NOMO-1 treated with DMSO at 0.1 percent for 48 hours (cell line): ENCODE data around the gene PIGM.

Experiments
- DNase-seq: peaks from one replicate; lab custom pipeline; 2025; ENCODE audit not compliant: unreplicated experiment; lab: John Stamatoyannopoulos, UW

PIGM gene

DNA sequence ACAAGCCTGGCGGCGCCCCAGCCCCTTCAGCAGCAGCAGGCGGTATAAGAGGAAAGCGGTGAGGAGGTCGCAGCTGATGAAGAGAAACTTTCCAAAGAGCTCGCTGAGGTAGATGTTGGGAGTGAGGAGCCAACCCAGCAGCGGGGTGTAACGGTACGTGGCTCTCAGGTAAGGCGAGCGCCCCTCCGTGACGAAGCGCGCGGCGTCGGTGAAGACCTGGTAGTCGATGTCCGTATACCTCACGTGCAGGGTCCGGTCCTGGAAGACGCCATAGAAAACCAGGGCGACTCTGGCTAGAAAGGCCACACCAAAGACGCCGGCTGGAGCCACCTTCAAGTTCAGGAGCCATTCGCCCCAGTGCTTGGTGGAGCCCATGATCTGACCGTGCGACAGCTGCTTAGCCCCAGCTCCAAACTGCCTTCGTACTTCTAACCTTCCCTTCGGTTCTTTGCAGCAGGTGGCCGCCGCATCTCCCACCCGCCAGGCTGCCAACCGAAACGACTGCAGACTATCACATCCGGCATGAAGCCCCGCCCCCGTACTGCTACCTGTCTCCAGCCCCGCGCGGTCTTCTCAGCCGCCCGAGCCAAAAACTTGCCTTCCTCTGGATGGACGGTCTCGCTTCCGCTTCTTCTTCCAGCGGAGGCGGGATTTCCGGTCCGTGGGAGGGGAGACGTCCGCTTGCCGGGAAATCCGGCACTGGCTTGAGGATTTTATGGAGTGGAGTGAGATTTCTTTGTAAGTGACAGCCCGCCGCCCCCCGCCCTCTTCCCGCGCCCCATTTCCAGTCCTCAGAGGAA, at the start of gene PIGM:
Gene PIGM (minus strand): TSS at position 626 of the 800 bp plus-strand sequence. CDS start 251 bp downstream, at position 375.
- DNase-seq: peak; percentile 92

DNA sequence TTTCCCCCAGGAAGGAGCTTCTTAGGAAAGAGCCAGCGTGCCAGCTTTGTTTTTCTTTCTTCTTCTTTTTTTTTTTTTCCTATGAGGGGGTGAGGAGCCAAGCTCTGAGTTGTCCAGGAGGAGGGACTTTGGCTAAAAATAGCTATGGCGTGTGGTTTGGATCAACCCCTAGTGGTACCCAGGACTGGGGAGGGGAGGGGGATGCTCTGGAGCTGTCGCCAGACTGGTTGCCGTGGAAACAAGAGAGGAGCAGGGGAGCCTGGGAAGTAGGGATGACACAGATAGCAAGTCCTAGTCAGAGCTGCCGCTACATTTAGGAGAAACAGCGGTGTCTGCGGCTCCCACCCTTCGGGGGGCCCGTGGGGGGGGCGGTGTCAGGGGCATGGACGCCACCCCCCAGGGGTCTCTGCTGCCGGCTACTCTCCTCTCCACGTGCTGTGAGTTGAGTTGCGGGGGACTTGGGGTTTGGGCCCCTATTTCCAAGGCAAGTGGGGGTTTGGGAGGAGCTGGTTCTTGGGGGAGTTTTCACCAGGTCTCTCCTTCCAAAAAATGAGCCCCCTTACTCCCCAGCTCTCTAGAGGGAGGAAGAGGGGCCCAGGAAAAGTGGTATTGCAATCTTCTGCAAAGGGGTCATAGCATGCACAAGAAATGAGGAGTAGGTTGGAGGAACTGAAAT, 49.6 kb upstream of the PIGM start, which contains the start of gene KCNJ9:
Gene KCNJ9 (plus strand): TSS at position 278 of the 676 bp plus-strand sequence. CDS start 2,493 bp downstream, outside the sequence.
- no peak for DNase-seq

DNA sequence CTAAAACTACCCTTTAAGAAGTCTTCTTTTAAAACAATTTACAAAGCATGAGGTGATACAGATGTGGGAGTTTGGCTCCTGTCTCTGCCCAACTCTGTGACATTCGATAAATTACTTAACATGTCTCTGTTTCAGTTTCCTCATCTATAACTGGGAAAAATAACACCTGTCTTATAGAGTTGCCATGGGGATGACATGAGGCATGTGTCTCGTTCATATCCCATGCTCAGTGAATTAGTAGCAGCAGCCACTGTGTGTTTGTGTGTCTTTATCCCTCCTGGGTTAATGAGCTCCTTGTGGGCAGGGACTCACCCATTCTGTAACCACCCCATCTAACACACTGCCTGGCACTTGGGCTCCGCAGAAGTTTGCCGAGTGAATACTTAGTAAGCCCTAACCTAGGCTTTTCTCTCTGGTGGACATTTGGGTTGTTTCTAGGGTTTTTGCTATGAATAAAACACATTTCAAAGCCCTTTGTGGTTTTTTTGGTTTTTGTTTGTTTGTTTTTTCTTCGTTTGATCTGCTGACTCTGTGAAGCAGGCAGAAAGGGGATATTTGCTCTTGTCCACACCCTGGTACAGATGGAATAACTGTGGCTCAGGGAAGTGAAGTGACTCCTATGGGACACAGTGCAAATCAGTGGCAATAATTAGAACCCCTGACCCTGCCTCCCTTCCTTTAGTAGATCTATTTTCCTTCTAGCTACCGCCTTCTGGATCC, 48.8 kb upstream of the PIGM start:
- no peak for DNase-seq

DNA sequence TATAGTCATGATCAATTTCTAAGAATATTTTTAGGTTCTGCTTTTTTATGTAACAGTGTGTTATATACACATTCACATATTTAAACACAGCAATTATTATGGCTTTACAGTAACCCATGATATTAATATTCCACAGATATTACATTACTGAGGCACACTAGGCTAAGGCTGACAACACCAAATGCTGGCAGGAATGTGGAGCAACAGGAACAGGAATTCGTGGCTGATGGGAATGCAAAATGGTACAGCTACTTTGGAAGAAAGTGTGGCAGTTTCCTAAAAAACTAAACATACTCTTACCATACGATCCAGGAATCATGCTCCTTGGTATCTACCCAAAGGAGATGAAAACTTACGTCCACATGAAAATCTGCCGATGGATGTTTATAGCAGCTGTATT, 47.7 kb upstream of the PIGM start:
- DNase-seq: no peak

DNA sequence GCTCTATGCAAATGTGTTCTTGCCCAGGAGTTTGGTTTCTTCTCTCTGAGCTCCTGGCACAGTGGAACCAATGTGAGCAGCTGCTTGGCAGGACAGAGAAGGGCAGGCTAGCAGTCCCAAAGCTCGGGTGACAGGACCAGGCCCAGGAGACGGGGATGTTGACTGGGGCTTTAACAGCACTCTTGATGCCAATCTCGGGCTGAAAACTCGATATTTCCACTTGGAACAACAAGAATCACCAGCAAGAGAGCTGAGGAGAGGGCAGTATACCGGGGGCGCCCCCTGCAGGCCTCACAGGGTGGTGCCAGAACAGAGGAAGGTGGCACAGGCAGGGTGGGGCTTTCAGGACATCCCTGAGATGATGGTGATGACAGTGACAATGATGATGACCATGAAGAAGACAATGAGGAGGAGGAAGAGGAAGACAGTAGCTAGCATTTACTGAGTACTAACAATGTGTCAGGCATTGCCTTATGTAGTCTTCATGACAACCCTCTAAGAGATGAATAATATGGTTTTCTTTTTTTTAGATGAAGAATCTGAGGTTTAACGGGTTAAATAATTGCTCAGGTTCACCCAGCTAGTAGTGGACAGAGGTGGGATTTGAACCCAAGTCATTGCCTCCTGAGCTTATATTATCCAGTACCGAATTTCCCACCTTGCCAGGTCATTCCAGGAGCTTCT, 46.9 kb upstream of the PIGM start:
- DNase-seq: peak; percentile 42

DNA sequence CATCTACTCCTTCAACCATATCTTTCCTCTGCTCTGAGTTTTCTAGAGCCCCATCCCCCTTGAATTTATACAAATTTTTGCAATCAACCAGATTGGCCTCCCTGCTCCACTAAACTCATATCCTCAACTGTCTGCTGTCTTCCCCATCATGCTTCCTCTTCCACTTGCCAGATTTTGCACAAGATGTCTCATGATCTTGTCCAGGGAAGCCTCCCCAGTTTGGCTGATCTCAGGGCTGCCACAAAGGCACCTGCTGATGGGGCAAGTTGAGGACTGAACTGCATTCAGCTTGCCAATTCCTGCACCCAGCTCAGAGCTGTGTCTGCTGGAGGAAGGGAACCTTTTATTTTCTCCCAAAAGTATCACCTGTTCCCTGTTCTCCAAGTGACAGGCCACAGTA, 45.7 kb upstream of the PIGM start:
- DNase-seq: no peak

DNA sequence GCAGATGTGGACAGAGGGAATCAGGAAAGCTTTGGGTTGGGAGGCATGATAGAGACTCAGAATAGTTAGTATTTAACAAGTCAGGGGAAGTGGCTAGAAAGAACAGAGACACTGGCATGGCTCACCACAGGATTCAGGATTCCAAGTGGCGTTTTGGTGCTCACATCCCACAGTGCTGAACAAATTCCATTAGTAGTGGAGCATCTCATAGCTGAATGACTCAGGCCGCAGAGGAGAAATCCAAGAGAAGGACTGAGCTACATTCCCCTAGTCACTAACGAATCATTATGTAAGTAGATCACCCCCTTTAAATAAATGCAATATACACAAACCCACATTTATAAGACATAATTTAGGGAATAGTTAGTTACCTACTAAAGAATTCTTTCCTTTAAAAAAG, 44.5 kb upstream of the PIGM start:
- DNase-seq: no peak

DNA sequence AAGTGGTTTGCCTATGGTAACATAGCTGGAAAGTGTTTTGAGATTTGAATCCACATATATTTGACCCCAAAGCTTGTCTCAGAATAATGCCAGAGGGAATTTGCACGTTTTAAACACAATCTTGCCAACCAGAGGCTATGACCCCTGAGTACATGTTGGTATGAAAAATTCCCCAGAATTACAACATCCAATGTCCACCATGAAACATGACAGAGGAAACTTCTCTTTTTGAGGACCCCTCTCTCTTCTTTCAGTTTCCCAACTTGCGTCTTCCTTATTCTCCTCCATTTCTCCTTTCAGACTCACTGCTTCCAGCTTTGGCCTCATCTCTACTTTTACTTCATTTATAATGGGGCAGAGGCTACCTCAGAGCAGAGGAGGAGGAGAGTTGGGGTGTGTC, 44.0 kb upstream of the PIGM start:
- DNase-seq: no peak

DNA sequence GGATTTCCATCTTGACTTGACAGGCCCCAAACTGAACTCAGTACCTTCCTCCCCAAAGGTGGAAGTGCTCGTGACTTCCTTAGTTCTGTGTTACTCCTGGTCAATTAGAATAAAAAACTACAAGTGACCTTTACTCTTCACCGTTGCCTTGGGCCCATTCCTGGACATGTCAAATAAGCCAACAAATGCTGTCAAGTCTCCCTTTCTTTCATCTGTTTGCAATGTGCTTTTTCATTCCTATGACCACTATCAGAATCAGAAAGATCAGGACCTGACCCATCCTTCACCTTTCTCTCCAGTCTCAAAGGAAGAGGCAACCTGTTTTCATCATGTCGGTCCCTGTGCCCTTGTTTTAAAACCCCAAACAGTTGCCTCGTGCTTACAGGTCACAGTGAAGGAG, 43.1 kb upstream of the PIGM start:
- DNase-seq: no peak

DNA sequence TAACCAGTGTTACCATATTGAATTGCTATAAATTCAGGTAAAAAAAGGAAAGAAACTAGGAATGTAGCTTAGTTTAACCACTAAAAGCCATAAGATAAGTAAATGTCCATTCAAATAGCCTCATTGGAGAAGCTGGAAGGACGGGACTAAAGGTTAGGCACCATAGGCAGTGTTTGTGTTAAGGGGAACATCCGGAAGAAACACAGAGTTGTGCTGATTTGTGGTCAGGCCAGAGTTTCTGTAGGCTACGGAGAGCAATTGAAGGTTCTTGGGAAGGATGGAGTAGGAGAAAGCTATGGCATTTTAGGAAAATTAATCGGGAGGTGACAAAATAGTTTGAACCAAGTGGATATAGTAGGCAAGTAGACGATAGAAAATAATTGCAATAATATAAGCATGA, 39.5 kb upstream of the PIGM start:
- no peak for DNase-seq

DNA sequence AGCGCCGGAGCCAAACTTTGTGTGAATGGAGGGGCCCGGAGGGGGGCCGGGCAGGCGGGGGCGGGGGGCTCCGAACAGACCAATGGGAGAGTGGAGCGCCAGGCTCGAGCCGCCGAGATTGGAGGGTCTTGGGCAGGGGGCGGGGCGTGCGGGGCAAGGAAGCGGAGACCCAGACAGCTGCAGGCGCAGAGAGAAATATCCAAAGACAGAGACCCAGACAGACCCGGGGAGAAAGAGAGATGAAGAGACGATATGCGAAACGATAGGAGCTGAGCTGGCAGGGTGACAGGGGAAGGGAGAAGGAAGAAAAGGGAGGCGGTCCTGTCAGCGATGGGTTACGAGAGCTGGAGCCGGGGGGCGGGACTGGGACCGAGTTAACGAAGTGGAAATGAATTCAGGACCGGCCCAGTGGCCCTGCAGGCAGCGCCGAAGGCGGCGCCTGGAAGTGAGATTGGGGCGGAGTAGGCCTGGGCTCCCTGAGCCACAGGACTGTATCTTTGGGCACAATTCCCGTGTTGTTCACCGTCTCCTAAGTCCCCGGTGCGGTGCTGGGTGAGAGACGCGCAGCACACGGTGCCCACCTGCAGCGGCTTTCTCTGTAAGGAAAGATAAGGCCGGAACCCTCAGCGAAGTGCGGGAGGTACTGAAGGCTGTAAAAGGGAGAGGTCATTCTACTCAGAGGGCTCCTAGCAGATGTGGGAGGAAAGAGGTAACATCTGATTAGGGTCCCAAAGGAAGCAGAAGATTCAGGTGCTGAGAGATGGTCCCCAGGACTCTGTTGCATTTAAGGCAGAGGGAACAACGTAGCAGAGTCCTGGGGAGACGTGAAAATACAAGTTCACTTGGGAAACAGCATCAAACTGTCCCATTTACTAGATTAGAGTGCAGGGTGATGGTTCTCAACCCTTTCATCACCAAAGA, 38.7 kb upstream of the PIGM start:
- peak; percentile 79 for DNase-seq

DNA sequence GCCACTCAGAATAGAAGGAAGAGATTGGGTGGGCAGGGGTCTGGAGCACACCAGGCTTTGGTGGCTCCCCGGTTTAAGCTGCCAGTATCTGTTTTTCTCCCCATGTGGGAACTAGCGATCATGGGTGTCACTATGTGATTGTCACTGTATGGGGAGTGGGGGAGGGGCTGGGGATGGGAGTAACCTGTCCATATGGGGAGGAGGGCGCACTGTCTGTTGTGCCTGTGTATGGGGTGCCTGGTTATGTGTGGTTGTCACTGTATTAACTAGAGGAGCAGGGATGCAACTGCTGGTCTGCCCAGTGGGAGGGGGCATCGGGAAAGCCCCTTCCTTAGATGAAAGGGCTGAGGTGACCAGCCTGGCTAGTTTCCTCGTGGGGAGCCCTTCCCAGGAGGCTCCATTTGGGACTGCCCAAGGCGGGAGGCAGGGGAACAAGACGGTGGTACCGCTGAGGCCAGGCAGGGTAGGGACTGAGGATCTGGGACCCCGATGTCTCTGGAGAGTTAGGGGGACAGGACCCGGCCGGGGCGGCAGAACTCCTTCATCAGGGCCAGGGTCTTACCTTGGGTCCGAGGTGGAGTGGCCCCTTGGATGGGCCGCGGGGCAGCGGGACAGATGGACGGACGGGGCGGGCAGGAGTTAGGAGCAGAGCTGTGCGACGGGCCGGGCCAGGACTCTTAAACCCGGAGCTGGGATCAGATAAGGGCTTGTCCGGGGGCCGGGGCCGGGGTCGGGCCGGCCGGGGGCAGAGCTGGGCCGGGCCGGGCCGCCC, 37.9 kb upstream of the PIGM start, which contains the start of gene KCNJ10:
Gene KCNJ10 (minus strand): TSS at position 701 of the 772 bp plus-strand sequence. CDS start 27,628 bp downstream, outside the sequence.
- no peak for DNase-seq

DNA sequence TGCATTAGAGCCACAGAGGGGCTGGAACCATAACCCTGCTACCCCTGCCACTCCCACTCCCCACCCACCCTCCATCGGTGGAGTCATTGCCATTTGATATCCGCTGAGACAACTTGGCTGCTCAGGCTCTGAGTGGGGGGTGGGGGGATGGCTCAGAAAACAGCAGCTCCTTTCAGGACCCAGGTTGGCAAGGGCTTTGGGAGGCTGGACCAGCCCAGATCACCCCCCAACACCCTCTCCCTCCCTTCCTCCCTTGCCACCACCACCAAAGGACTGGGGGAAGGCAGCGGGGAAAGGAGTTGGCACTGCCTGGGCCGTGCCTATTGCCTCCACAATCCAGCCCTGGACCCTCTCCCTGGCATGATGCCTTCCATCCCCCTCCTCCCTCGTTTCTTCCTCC, 36.4 kb upstream of the PIGM start:
- DNase-seq: no peak

DNA sequence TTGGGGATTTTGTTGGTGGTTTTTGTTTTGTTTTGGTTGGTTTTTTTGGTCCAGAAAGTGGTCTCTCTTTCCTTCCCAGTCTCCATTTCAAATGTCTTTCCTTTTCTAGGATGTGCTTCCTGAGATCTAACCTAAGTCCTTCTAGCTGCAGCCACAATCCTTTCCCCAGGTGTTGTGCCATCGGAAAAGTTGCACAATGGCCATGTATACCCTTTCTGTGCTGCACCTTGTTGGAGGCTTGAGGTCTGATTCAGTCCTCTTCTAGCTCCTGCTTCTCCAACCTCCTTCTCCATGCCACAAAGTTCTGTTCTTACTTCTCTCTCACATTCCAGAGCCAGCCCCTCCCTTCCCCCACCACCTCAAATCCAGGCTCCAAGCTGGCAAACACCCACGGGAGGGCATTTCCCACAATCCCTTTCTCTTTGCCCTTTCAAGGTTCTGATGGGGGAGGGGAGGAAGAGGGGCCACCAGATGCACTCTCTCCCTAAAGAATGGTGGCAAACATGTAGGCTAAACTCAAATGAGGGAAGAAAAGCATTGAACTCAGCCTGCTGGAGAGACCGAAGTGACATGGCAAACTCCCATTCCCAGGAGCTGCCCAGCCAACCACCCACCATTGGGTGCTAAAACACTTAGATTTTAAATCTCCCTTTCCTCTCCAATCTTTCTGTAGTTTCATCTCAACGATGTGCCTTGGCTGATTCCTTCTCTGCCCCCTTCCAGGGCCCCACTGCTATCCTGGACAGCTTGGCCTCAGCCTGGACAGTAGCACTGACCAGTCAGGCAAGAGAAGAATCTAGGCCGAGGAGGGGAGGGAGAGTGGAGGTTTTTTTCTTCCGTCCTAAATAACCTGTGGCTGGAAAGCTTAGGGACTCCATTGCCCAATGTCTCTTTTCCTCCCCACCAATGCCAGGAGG, 35.3 kb upstream of the PIGM start:
- DNase-seq: no peak

DNA sequence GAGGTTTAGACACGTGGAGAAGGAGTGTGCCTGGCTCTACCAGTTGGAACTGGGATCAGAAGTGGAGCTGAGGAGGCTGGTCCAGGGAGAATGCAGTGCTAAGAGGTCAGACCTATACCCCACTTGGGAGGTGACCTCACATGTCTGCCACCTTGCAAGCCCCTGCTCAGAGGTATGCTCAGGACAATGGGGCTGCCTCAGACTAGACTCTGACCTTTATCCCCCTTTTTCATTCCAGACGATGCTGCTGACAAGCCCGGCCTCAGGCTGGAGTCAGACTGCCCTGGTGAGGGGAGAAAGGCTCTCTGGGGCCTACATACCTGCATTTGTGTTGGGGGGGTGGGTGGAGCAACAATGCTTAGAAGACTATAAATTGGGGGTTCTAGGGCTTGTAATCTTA, 33.0 kb upstream of the PIGM start:
- DNase-seq: no peak

DNA sequence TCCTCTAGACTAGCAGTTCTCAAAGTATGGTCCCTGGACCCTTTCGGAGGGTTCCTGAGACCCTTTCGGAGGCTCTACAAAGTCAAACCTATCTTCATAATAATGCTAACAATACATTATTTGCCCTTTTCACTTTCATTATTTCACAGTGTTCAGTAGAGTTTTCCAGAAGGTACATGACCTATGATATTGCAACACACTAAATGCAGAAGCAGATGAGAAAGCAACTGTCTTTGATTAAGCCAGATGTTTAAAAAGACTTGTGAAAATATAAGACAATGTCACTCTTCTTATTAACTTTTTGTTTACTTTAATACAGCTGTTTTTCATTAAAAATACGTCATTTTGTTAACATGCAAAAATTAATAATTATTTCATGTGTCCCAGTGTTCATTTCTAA, 32.4 kb upstream of the PIGM start:
- peak; percentile 12 for DNase-seq

DNA sequence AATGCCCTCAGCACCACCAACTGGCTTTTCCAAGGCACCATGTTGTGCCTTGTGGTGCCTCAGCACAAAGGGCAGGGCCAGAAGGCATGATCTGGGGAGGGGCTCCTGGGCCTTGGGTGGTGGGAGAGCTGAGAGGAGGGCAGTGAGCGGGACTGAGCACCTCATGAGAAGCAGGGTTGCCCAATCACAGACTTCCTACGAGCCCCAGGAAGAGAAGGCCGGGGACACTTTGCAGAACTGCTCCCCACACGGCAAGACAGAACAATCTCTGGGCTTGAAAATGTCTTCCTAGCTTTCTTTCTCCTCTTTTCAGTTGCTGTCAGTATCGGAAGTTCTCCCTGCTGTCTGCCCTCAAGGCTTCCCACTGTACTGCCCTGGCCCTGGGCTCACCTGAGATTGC, 31.4 kb upstream of the PIGM start:
- no peak for DNase-seq

DNA sequence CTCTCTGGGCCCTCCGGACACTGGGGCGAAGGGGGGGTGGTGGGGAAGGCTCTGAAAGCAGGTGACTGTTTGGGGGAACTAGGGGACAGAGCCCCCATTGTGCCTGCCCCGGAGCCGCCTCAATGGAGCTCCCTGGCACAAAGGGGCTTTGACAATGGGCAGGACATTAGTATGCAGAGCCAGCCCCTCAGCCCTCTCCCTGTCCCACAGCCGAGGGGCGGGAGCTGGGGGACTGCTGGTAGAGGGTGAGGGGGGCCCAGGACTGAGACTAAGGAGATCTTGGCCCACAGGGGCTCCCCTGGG, 30.4 kb upstream of the PIGM start:
- no peak for DNase-seq
